IMR-90 (cell line): ENCODE results near the gene SLIT2.

ENCODE experiments used
- CHD1 ChIP-seq: IDR thresholded peaks from 2 replicates; pipeline ENCODE4 v1.6.1; 2012; ENCODE audit warnings: low read depth, low read length, improper control_type of control experiment
- TF ChIP-seq, protein P1 (sequence below): conservative IDR thresholded peaks from 2 replicates; pipeline ENCODE4 v1.5.1; 2012; ENCODE audit warnings: mild to moderate bottlenecking, low read depth, low read length, improper control_type of control experiment

DNA sequence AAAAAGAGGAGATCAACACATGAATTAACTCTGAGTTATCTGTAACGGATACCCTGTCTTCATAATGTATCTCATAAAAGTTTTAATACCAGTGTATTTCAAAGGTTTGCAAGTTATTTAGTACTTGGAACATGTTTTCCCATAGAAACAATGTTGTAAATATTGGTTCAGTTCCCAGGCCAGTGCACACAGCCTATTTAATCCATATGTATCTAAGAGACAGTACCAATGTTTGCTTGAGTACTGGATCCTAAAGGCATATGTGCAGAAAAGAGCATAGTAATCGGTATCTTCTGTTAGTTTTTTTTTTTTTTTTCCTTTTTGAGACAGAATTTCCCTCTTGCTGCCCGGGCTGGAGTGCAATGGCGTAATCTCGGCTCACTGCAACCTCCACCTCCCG is 46.1 kb downstream of the SLIT2 start:
- no peak for TF ChIP-seq CHD1
- TF ChIP-seq, protein P1, sequence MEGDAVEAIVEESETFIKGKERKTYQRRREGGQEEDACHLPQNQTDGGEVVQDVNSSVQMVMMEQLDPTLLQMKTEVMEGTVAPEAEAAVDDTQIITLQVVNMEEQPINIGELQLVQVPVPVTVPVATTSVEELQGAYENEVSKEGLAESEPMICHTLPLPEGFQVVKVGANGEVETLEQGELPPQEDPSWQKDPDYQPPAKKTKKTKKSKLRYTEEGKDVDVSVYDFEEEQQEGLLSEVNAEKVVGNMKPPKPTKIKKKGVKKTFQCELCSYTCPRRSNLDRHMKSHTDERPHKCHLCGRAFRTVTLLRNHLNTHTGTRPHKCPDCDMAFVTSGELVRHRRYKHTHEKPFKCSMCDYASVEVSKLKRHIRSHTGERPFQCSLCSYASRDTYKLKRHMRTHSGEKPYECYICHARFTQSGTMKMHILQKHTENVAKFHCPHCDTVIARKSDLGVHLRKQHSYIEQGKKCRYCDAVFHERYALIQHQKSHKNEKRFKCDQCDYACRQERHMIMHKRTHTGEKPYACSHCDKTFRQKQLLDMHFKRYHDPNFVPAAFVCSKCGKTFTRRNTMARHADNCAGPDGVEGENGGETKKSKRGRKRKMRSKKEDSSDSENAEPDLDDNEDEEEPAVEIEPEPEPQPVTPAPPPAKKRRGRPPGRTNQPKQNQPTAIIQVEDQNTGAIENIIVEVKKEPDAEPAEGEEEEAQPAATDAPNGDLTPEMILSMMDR = no peak
